Measurements from ENCODE around the gene GLB1L.

- TF ChIP-seq CTCF (IDR thresholded peaks at IDR 0.05): no peak
- TF ChIP-seq POLR2A (IDR thresholded peaks at IDR 0.05): no peak
Measured at GRCh38 chr2:219204425-219205164, 40.6 kb downstream of the GLB1L start.

Data from testis (tissue), 2 donors.